K562 (cell line): ENCODE measurements around the gene REEP3. TPM values are rescaled to one million over a fixed set of nuclear protein-coding genes. Genes with fewer than 3 reads are reported as not detected.

ENCODE experiments used
- ATAC-seq: fragments of 200-7000 bp; cut with Tn5 transposase; 3 replicates; pipeline ENCODE4 v1.9.1; 2020; ENCODE audit warnings: moderate library complexity
- BruUV-seq: library from RNA; stranded (reverse); fragments of 400-500 nt; replicated peaks from 2 replicates; lab custom pipeline; 2021; lab: Mats Ljungman, UMichigan
- CTCF ChIA-PET: fragments of 300-600 bp; formaldehyde crosslinking; extraction: SDS; loops from one replicate; lab custom pipeline; 2021; ENCODE audit warnings: low intra/inter-chr PET ratio; lab: Yijun Ruan, JAX
- POLR2A ChIA-PET: fragments of 300-600, 350-650 bp; sonication (Branson Sonifier 250); formaldehyde crosslinking; extraction: SDS; loops from one replicate; lab custom pipeline; 2021; ENCODE audit warnings: antibody characterized with exemption, inconsistent platforms; lab: Yijun Ruan, JAX
- DNase-seq, 4 experiments: peaks; one replicate each; pipeline versions ENCODE4 v3.0.0 to v3.0.0-alpha.2; 2011 to 2018; ENCODE audit warnings: low spot score in 3 of 4, mixed read lengths in 3 of 4; ENCODE audit errors: extremely low read depth in 1 of 4
- FAIRE-seq: peaks from 2 replicates; lab custom pipeline; 2011; peaks lifted over from hg19 to GRCh38; lab: Jason Lieb, UNC
- H2AFZ ChIP-seq: 2 replicates; pipeline ENCODE4 v1.6.0; 2011; ENCODE audit warnings: low read depth, low read length, control low read depth, inconsistent platforms
- H3K27ac ChIP-seq: fragments of 200-600 bp; 3 replicates; pipeline ENCODE4 v1.8.0; 2011; ENCODE audit warnings: low read depth, mild to moderate bottlenecking, control low read depth, inconsistent platforms, low read length, moderate library complexity, mixed read lengths; ENCODE audit errors: extremely low read depth
- H3K27me3 ChIP-seq, 2 experiments: fragments of 300-600 bp in 1 of 2; 2 replicates in 1 of 2; 3 replicates in 1 of 2; pipeline versions ENCODE4 v1.6.0 to v1.8.0; 2011; ENCODE audit warnings: inconsistent platforms in 2 of 2, low read length in 2 of 2, mild to moderate bottlenecking in 1 of 2, mixed read lengths in 1 of 2, moderate library complexity in 1 of 2; ENCODE audit not compliant: control insufficient read depth in 2 of 2, insufficient read depth in 2 of 2
- H3K36me3 ChIP-seq: fragments of 300-600 bp; 3 replicates; pipeline ENCODE4 v1.8.0; 2011; ENCODE audit warnings: mild to moderate bottlenecking, low read length, inconsistent platforms; ENCODE audit not compliant: control insufficient read depth, insufficient read depth
- H3K4me1 ChIP-seq, 2 experiments: fragments of 200-600 bp in 1 of 2; replicated peaks in 1 of 2; 2 replicates in 1 of 2; 3 replicates in 1 of 2; pipeline versions ENCODE4 v1.5.1 to v1.8.0; 2011; ENCODE audit warnings: inconsistent platforms in 2 of 2, low read length in 2 of 2, mild to moderate bottlenecking in 1 of 2, mixed read lengths in 1 of 2, moderate library complexity in 1 of 2; ENCODE audit not compliant: control insufficient read depth in 2 of 2, insufficient read depth in 2 of 2
- H3K4me2 ChIP-seq: 2 replicates; pipeline ENCODE4 v1.6.1; 2011; ENCODE audit warnings: low read length, control low read depth, inconsistent platforms, mixed read lengths; ENCODE audit not compliant: insufficient read depth
- H3K4me3 ChIP-seq: fragments of 200-600 bp; sonication (generic), shearing (Covaris generic); 2 replicates; pipeline ENCODE4 v1.5.1; 2016; ENCODE audit warnings: control low read depth, inconsistent platforms
- H3K79me2 ChIP-seq: fragments of 200-600 bp; 3 replicates; pipeline ENCODE4 v1.8.0; 2011; ENCODE audit warnings: low read length, inconsistent platforms; ENCODE audit not compliant: control insufficient read depth, insufficient read depth
- H3K9ac ChIP-seq, 2 experiments: 2 replicates each; pipeline versions ENCODE4 v1.6.0 to v1.6.1; 2011; ENCODE audit warnings: low read depth in 2 of 2, low read length in 2 of 2, control low read depth in 1 of 2, inconsistent platforms in 1 of 2, mild to moderate bottlenecking in 1 of 2, mixed read lengths in 1 of 2; ENCODE audit not compliant: insufficient read depth in 1 of 2
- H3K9me1 ChIP-seq: one replicate; pipeline ENCODE4 v1.6.0; 2011; ENCODE audit warnings: inconsistent platforms, mild to moderate bottlenecking, low read length, moderate library complexity; ENCODE audit not compliant: control insufficient read depth, insufficient read depth
- H3K9me3 ChIP-seq: replicated peaks from 2 replicates; pipeline ENCODE4 v1.5.1; 2011; ENCODE audit warnings: low read depth, low read length, inconsistent platforms; ENCODE audit not compliant: control insufficient read depth, insufficient read depth
- H4K20me1 ChIP-seq: replicated peaks from 2 replicates; pipeline ENCODE4 v1.6.1; 2011; ENCODE audit warnings: low read length, inconsistent platforms, mixed read lengths; ENCODE audit not compliant: control insufficient read depth, insufficient read depth
- CEBPB ChIP-seq: fragments of 450-650 bp; IDR thresholded peaks from 2 replicates; pipeline ENCODE4 v1.6.1; 2016; ENCODE audit warnings: missing genetic modification characterization, missing compliant biosample characterization
- CEBPG ChIP-seq, 3 experiments: fragments of 200-800 bp in 1 of 3; sonication (Bioruptor generic) in 1 of 3; sonication (generic) in 1 of 3; formaldehyde crosslinking in 1 of 3; IDR thresholded peaks in 2 of 3; conservative IDR thresholded peaks in 1 of 3; 2 replicates each; pipeline versions ENCODE4 v1.6.1 to v1.8.0; 2016 to 2022; ENCODE audit warnings: missing compliant biosample characterization in 2 of 3, missing genetic modification characterization in 2 of 3, mild to moderate bottlenecking in 1 of 3, missing genetic modification reagents in 1 of 3
- FOXJ3 ChIP-seq: sonication (generic); formaldehyde crosslinking; IDR thresholded peaks from 2 replicates; pipeline ENCODE4 v1.4.0; 2020; ENCODE audit warnings: mild to moderate bottlenecking, missing genetic modification reagents
- PTTG1 ChIP-seq: fragments of 450-650 bp; IDR thresholded peaks from 2 replicates; pipeline ENCODE4 v1.6.1; 2016; ENCODE audit warnings: low read depth, mild to moderate bottlenecking, missing genetic modification characterization, missing compliant biosample characterization
- RBM14 ChIP-seq: fragments of 200-400 bp; formaldehyde crosslinking; IDR thresholded peaks from 2 replicates; pipeline ENCODE4 v1.6.1; 2018; ENCODE audit warnings: low read depth, mild to moderate bottlenecking, low read length, moderate library complexity, borderline replicate concordance; ENCODE audit not compliant: insufficient read depth
- SP2 ChIP-seq: IDR thresholded peaks from 2 replicates; pipeline ENCODE4 v1.6.1; 2011; ENCODE audit warnings: mild to moderate bottlenecking, low read depth, low read length, moderate library complexity; ENCODE audit not compliant: poor library complexity, severe bottlenecking; ENCODE audit errors: extremely low read depth
- ZBTB7A ChIP-seq: IDR thresholded peaks from 2 replicates; pipeline ENCODE4 v1.6.1; 2011; ENCODE audit warnings: low read depth, mild to moderate bottlenecking, low read length, moderate library complexity, borderline replicate concordance; ENCODE audit not compliant: control insufficient read depth
- ZKSCAN8 ChIP-seq: fragments of 200-800 bp; sonication (Bioruptor generic); IDR thresholded peaks from 2 replicates; pipeline ENCODE4 v1.6.1; 2016; ENCODE audit warnings: missing genetic modification characterization, missing compliant biosample characterization
- ZNF23 ChIP-seq: fragments of 250-450 bp; sonication (Bioruptor Pico); IDR thresholded peaks from 2 replicates; pipeline ENCODE4 v1.4.0; 2020; ENCODE audit warnings: mild to moderate bottlenecking
- WGBS: fragments of 100-300 bp; shearing (Covaris generic); methylation state at CpG from one replicate; pipeline ENCODE4 v1.1.6; 2016; ENCODE audit warnings: low coverage, mixed read lengths; ENCODE audit not compliant: insufficient coverage; ENCODE audit errors: missing lambda C conversion rate; 5-methylcytosine and 5-hydroxymethylcytosine counted together
- in situ Hi-C: fragments of 300-500 bp; cut with MboI; formaldehyde crosslinking; loops from 4 replicates; pipeline ENCODE4 v1.15.0; 2018; ENCODE audit warnings: inconsistent platforms, mixed read lengths
- intact Hi-C: fragments of 100-400 bp; cut with micrococcal nuclease; formaldehyde crosslinking; loops from 2 replicates; pipeline ENCODE4 v1.14.2; 2022
- polyA plus RNA-seq, 8 experiments: library from polyadenylated mRNA; depleted of rRNA in 4 of 8; stranded (reverse) in 5 of 8; unstranded in 3 of 8; fragments of >200 nt; fragmentation: Nextera tagmentation in 2 of 8; fragmentation: Illumina TruSeq in 1 of 8; extraction: Ambion mirVana in 2 of 8; extraction: Trizol in 1 of 8; gene quantifications; 2 replicates each; pipeline versions ENCODE4 v1.2.1 to v1.2.3, GENCODE V29; 2011 to 2014; ENCODE audit warnings: inconsistent platforms in 1 of 8, missing spikeins in 1 of 8
- total RNA-seq, 7 experiments: library from RNA; depleted of rRNA in 6 of 7; stranded (reverse); fragments of >200 nt in 6 of 7; fragmentation: Illumina TruSeq in 2 of 7; extraction: Trizol in 2 of 7; gene quantifications; 2 replicates each; pipeline versions ENCODE4 v1.2.1 to v1.2.3, GENCODE V29; 2011 to 2021; ENCODE audit warnings: low replicate concordance in 1 of 7
- TF ChIP-seq, protein P1 (sequence below), 2 experiments: IDR thresholded peaks; 2 replicates each; pipeline ENCODE4 v1.6.1; 2012; ENCODE audit warnings: improper control_type of control experiment in 2 of 2, low read depth in 2 of 2, low read length in 2 of 2, borderline replicate concordance in 1 of 2
- TF ChIP-seq, protein P2 (sequence below): fragments of 250-450 bp; sonication (Bioruptor Pico); IDR thresholded peaks from 2 replicates; pipeline ENCODE4 v1.6.1; 2021; ENCODE audit warnings: mild to moderate bottlenecking
- TF ChIP-seq, protein P3 (sequence below), 2 experiments: fragments of 200-800 bp in 1 of 2; sonication (Bioruptor generic) in 1 of 2; sonication (generic) in 1 of 2; formaldehyde crosslinking in 1 of 2; IDR thresholded peaks in 1 of 2; conservative IDR thresholded peaks in 1 of 2; 2 replicates each; pipeline versions ENCODE4 v1.5.0 to v1.6.1; 2016 to 2020; ENCODE audit warnings: missing compliant biosample characterization in 1 of 2, missing genetic modification characterization in 1 of 2, missing genetic modification reagents in 1 of 2
- TF ChIP-seq, protein P4 (sequence below): fragments of 250-450 bp; sonication (Bioruptor Pico); IDR thresholded peaks from 2 replicates; pipeline ENCODE4 v1.8.0; 2021; ENCODE audit warnings: moderate library complexity, mild to moderate bottlenecking, inconsistent platforms

REEP3 gene
- total and polyA plus RNA-seq, 9 of the 15 experiments (the other 6 are each of a cell fraction or from before 2014, with no cell fraction given): 3.4 to 13.4 (median 9.2) TPM

DNA sequence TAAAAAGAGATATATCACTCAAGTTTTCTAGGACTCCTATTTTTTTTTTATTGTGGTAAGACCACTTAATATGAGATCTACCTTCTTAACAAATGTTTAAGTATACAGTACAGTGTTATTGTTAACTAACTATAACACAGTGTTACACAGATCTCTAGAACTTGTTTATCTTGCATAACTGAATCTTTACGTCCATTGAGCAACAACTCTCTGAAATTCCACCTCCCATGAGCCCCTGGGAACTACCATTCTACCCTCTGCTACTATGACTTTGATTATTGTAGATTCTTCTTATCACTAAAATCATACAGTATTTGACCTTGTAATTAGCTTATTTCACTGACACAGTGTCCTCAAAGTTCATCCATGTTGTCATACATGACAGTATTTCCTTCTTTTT is 22.5 kb upstream of the REEP3 start:
- no peak overlapping the region for H3K9ac ChIP-seq
- H3K79me2 ChIP-seq: peaks cover 64% of the 10 kb centered on the region
- H3K9me1 ChIP-seq: no peaks in the 10 kb centered on the region
- H3K9me3 ChIP-seq: no peaks in the 10 kb centered on the region
- in situ Hi-C loops (no loop called here), intact Hi-C loops (no loop called here)
- TF ChIP-seq RBM14 (no peak), CEBPG (CRISPR knock-in tag; IDR thresholded peaks at IDR 0.05) (no peak), CEBPG (tag; conservative IDR thresholded peaks at IDR 0.05 in 1 of 2, IDR thresholded peaks at IDR 0.05 in 1 of 2) (0 out of 4 replicates have a peak, but pooled peaks of 1 of the 2 experiments have one; percentile 29), FOXJ3 (CRISPR knock-in tag) (no peak), ZBTB7A (no peak), SP2 (no peak), CEBPB (tag) (peak; percentile 77), ZNF23 (CRISPR knock-in tag) (no peak), PTTG1 (tag) (no peak), ZKSCAN8 (no peak)
- TF ChIP-seq, protein P1, sequence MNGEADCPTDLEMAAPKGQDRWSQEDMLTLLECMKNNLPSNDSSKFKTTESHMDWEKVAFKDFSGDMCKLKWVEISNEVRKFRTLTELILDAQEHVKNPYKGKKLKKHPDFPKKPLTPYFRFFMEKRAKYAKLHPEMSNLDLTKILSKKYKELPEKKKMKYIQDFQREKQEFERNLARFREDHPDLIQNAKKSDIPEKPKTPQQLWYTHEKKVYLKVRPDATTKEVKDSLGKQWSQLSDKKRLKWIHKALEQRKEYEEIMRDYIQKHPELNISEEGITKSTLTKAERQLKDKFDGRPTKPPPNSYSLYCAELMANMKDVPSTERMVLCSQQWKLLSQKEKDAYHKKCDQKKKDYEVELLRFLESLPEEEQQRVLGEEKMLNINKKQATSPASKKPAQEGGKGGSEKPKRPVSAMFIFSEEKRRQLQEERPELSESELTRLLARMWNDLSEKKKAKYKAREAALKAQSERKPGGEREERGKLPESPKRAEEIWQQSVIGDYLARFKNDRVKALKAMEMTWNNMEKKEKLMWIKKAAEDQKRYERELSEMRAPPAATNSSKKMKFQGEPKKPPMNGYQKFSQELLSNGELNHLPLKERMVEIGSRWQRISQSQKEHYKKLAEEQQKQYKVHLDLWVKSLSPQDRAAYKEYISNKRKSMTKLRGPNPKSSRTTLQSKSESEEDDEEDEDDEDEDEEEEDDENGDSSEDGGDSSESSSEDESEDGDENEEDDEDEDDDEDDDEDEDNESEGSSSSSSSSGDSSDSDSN (IDR thresholded peaks at IDR 0.05; ENCODE audit: borderline replicate concordance in 1 of 2, low read depth in 2 of 2, low read length in 2 of 2): no peak
- TF ChIP-seq, protein P2, sequence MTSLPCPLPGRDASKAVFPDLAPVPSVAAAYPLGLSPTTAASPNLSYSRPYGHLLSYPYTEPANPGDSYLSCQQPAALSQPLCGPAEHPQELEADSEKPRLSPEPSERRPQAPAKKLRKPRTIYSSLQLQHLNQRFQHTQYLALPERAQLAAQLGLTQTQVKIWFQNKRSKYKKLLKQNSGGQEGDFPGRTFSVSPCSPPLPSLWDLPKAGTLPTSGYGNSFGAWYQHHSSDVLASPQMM (CRISPR knock-in tag): no peak
- TF ChIP-seq, protein P3, sequence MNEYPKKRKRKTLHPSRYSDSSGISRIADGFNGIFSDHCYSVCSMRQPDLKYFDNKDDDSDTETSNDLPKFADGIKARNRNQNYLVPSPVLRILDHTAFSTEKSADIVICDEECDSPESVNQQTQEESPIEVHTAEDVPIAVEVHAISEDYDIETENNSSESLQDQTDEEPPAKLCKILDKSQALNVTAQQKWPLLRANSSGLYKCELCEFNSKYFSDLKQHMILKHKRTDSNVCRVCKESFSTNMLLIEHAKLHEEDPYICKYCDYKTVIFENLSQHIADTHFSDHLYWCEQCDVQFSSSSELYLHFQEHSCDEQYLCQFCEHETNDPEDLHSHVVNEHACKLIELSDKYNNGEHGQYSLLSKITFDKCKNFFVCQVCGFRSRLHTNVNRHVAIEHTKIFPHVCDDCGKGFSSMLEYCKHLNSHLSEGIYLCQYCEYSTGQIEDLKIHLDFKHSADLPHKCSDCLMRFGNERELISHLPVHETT (CRISPR knock-in tag; conservative IDR thresholded peaks at IDR 0.05 in 1 of 2, IDR thresholded peaks at IDR 0.05 in 1 of 2): no peak
- TF ChIP-seq, protein P4, sequence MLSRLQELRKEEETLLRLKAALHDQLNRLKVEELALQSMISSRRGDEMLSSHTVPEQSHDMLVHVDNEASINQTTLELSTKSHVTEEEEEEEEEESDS (CRISPR knock-in tag): no peak
- 0 out of 3 replicates have a peak, but pooled peaks cover 10% of the 10 kb centered on the region for H3K36me3 ChIP-seq
- ATAC-seq: no peak
- no peak overlapping the region for H3K27ac ChIP-seq
- ChIA-PET CTCF (no interaction called here), POLR2A (interaction anchor here (0.7 kb wide), 1 partner anchor 9 kb away, joined by 3 read pairs; no protein-coding TSS in a partner anchor)
- no peak overlapping the region for H3K4me3 ChIP-seq
- BruUV-seq: no TSS peak
- no peak overlapping the region for H2AFZ ChIP-seq
- H3K27me3 ChIP-seq: no peaks in the 10 kb centered on the region
- H3K4me1 ChIP-seq: peaks cover 0 to 4% of the 10 kb centered on the region in 2 experiments; a peak in 2 of 5 replicates
- H3K4me2 ChIP-seq: no peak overlapping the region
- DNase-seq: no peak
- WGBS: 56% methylated on average over 1 of the region's 1 CpG
- FAIRE-seq: no peak
- H4K20me1 ChIP-seq: no peaks in the 10 kb centered on the region
